Skeletal muscle satellite cell (primary cell): ENCODE data around the gene ZNF410. TPM values are rescaled to one million over a fixed set of nuclear protein-coding genes. Genes with fewer than 3 reads are reported as not detected.

Experiments
- H3K27me3 ChIP-seq: 2 replicates; pipeline ENCODE4 v1.7.0; 2013; ENCODE audit warnings: low read length; ENCODE audit not compliant: control insufficient read depth, insufficient read depth
- H3K36me3 ChIP-seq: 2 replicates; pipeline ENCODE4 v1.7.0; 2013; ENCODE audit warnings: mild to moderate bottlenecking, control low read depth, low read length; ENCODE audit not compliant: insufficient read depth
- H3K4me1 ChIP-seq: 2 replicates; pipeline ENCODE4 v1.7.0; 2013; ENCODE audit warnings: low read length; ENCODE audit not compliant: control insufficient read depth, insufficient read depth
- H3K4me2 ChIP-seq: 2 replicates; pipeline ENCODE4 v1.7.0; 2013; ENCODE audit warnings: mild to moderate bottlenecking, low read length
- H3K4me3 ChIP-seq: 2 replicates; pipeline ENCODE4 v1.7.0; 2013; ENCODE audit warnings: low read length
- H3K9ac ChIP-seq: 2 replicates; pipeline ENCODE4 v1.7.0; 2013; ENCODE audit warnings: mild to moderate bottlenecking, low read depth, low read length, moderate library complexity
- H3K9me3 ChIP-seq: replicated peaks from 2 replicates; pipeline ENCODE4 v1.7.0; 2013; ENCODE audit warnings: mild to moderate bottlenecking, control low read depth, low read length
- small RNA-seq: library from RNA; depleted of rRNA; stranded (forward); fragments of <200 nt; gene quantifications from one replicate; pipeline ENCODE3, GENCODE V24; 2012

Gene ZNF410

DNA sequence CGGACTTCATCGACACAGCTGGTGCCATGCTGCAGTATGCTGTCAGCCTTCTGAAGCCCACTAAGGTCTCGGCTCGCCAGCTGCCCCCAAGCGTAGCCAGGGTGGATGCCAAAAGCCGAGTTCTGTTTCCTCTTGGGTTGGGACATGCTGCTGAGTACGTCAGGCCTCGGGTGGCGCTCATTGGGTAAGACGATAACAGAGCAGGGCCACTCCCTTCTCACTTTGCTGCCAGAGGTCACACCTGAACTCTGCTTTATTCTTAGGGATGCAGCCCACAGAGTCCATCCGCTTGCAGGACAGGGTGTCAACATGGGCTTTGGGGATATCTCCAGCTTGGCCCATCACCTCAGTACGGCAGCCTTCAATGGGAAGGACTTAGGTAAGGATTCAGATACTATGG, 74.5 kb downstream of the ZNF410 start:
- Histone ChIP-seq H3K9ac (no peak overlapping the region), H3K27me3 (no peaks in the 10 kb centered on the region), H3K36me3 (peaks cover 58% of the 10 kb centered on the region), H3K4me1 (no peaks in the 10 kb centered on the region), H3K4me2 (no peak overlapping the region), H3K4me3 (no peak overlapping the region), H3K9me3 (no peaks in the 10 kb centered on the region)

- no peaks in the 10 kb centered on the region for H3K4me1 ChIP-seq
- H3K27me3 ChIP-seq = no peaks in the 10 kb centered on the region
- no peaks in the 10 kb centered on the region for H3K9me3 ChIP-seq
- no peak overlapping the region for H3K9ac ChIP-seq
- no peak overlapping the region for H3K4me3 ChIP-seq
- no peak overlapping the region for H3K4me2 ChIP-seq
- peaks cover 48% of the 10 kb centered on the region for H3K36me3 ChIP-seq
Measured at GRCh38 chr14:73965216-73965615, 78.6 kb downstream of the ZNF410 start.

DNA sequence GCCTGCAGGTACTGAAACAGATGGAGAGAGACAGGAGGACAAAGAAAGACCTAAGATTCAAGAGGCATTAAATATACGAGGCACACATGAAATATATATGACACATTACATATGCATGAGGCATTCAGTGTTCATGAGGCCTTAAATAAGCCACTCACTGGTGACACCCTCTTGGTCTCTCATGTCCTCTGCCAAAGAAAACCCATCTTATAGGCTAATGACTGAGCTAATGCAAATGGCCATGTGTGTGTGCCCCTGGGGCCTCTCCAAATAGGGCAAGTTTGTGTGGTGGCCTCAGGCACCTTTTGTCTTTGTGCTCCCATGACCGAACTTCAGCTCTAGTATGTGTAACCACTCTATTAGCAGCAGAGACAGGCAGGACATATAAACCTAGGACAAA, 82.2 kb downstream of the ZNF410 start:
- Histone ChIP-seq H3K36me3 (peaks cover 29% of the 10 kb centered on the region), H3K9me3 (no peaks in the 10 kb centered on the region), H3K9ac (no peak overlapping the region), H3K27me3 (no peaks in the 10 kb centered on the region), H3K4me3 (no peak overlapping the region), H3K4me1 (no peaks in the 10 kb centered on the region), H3K4me2 (no peak overlapping the region)

DNA sequence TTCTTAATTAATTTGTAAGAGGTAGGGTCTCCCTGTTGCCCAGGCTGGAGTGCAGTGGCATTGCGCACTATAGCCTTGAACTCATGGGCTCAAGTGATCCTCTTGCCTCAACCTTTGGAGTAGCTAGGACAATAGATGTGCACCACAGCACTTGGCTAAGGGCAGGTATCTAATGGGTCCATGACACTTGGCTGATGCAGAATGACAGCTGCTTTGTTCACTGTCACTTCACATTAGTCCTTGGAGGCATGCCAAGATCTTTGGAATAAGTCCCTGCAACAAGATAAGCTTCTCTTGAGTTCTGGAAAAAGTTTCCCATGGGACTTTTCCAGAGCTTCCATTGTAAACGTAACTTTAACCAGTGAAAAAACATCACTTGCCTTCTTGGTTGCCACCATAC, 86.8 kb downstream of the ZNF410 start:
- Histone ChIP-seq H3K27me3 (no peaks in the 10 kb centered on the region), H3K9me3 (no peaks in the 10 kb centered on the region), H3K36me3 (peaks cover 20% of the 10 kb centered on the region), H3K4me3 (no peak overlapping the region), H3K4me1 (peaks cover 8% of the 10 kb centered on the region), H3K4me2 (no peak overlapping the region), H3K9ac (no peak overlapping the region)

DNA sequence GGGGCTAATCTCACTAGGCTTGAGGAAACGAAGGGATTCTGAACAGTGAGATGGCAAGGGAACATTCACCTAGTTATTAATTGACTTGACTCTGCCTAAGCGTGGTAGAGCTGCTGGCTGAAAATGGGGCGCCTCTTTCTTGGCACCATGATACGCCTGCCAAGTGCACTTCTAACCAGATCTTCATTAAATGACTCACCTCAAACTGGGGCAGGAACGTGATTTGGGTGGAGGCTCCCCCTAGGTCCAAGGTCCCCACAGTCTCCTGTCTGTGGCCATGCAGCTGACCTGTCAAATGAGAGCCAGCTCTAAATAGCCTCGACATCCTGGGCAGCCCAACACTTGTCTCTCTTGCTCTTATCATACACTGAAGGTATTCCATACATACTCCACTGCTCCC, 89.5 kb downstream of the ZNF410 start:
- Histone ChIP-seq H3K4me2 (no peak overlapping the region), H3K36me3 (peaks cover 10% of the 10 kb centered on the region), H3K4me3 (no peak overlapping the region), H3K9ac (no peak overlapping the region), H3K4me1 (peaks cover 8% of the 10 kb centered on the region), H3K27me3 (no peaks in the 10 kb centered on the region), H3K9me3 (no peaks in the 10 kb centered on the region)

DNA sequence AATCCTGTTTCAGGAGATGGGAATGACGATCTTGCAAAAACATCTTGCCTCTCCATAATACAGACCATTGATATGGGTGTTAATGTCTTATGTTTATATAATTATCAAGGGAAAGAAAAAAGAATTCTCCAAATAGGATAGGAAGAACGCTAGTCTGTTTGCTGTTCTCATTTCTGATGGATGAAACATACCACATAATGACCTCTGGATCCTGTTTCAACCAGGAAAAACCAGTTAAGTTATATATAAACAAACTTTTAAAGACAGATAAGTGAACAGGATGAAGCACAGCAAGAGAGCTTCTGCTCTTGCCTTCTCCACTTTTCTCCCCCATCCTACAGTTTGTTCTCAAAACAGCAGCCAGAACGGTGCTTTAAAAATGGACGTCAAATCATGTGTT, 91.2 kb downstream of the ZNF410 start:
- no peaks in the 10 kb centered on the region for H3K27me3 ChIP-seq
- no peaks in the 10 kb centered on the region for H3K9me3 ChIP-seq
- peaks cover 8% of the 10 kb centered on the region for H3K4me1 ChIP-seq
- H3K4me3 ChIP-seq = no peak overlapping the region
- H3K9ac ChIP-seq = no peak overlapping the region
- H3K36me3 ChIP-seq = peaks cover 10% of the 10 kb centered on the region
- peak overlapping the region; percentile 28 for H3K4me2 ChIP-seq

Small RNA genes lying within 50 kb of the gene (small RNA-seq; reads per million reads assigned to genes)
- gene AC005520.4 (not detected), gene RF00019 (not detected)
